ENCODE results near the gene S100A5.
"Not testable (repeated sequence)": the region's sequence is repeated elsewhere in the genome, so short reads cannot be mapped to it uniquely, and the experiment has no call there.

Gene S100A5, protein sequence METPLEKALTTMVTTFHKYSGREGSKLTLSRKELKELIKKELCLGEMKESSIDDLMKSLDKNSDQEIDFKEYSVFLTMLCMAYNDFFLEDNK

GRCh38 chr1:153540394-153541361 lies at the start of gene S100A5:
TSS of gene S100A5 (minus strand) at chr1:153540934. CDS start at chr1:153540191, 743 bp downstream.
- peak; percentile 51 for DNase-seq (ENCODE audit: low spot score)

DNA sequence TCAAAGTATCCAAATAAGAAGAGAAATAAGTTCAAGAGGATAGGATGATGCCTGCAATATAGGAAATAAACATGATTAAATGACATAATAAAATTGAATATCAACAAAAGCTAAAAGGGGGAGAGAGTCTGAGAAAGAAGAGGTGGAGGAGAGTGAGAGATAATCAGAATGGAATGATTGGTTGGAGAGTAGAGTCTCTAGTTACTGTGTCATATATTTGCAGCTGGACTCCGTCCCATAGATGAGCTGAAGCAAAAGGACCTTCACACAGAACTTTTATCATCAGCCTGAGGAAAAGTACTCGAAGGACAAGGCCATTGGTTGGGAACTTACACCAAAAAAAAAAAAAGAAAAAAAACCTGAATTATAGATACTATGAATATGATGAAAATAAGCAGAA lies 47.7 kb upstream of the S100A5 start:
- DNase-seq (ENCODE audit: low spot score): no peak

- not testable (repeated sequence) for DNase-seq (ENCODE audit: low spot score)
These were observed 47.3 kb upstream of the S100A5 start for GRCh38 chr1:153588033-153588432.

GRCh38 chr1:153587314-153587713 lies 46.6 kb upstream of the S100A5 start:
- DNase-seq (ENCODE audit: low spot score): no peak

- no peak for DNase-seq (ENCODE audit: low spot score)
These were observed 45.6 kb upstream of the S100A5 start for GRCh38 chr1:153586347-153586746.

- DNase-seq (ENCODE audit: low spot score): no peak
These were observed 44.3 kb upstream of the S100A5 start for GRCh38 chr1:153585006-153585405.

DNA sequence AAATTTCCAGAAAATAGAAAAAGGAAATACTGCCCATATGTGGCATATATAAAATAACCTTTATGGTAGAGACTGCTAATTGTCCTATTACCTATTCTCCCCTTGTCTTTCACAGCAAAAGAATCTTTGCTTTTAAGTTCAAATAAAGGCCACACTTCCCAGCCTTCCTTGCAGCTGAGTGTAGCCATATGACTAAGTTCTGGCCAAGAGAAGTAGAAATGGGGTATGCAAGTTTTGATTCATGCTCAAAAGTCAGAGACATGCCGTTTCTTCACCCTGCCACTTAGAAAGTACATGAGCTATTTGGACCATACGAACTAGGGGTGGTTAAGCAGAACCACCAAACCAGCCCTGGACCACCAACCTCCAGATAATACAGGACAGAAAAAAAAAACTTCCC lies 43.2 kb upstream of the S100A5 start:
- no peak for DNase-seq (ENCODE audit: low spot score)

DNA sequence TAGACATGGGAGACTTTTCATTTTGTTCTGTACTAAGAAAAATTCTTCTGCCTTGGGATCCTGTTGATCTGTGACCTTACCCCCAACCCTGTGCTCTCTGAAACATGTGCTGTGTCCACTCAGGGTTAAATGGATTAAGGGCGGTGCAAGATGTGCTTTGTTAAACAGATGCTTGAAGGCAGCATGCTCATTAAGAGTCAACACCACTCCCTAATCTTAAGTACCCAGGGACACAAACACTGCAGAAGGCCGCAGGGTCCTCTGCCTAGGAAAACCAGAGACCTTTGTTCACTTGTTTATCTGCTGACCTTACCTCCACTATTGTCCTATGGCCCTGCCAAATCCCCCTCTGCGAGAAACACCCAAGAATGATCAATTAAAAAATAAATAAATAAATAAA lies 42.8 kb upstream of the S100A5 start:
- not testable (repeated sequence) for DNase-seq (ENCODE audit: low spot score)

DNA sequence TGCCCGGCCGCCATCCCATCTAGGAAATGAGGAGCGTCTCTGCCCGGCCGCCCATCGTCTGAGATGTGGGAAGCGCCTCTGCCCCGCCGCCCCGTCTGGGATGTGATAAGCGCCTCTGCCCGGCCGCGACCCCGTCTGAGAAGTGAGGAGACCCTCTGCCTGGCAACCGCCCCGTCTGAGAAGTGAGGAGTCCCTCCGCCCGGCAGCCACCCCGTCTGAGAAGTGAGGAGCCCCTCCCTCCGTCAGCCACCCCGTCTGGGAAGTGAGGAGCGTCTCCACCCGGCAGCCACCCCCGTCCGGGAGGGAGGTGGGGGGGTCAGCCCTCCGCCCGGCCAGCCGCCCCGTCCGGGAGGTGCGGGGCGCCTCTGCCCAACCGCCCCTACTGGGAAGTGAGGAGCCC lies 42.1 kb upstream of the S100A5 start:
- not testable (repeated sequence) for DNase-seq (ENCODE audit: low spot score)

DNA sequence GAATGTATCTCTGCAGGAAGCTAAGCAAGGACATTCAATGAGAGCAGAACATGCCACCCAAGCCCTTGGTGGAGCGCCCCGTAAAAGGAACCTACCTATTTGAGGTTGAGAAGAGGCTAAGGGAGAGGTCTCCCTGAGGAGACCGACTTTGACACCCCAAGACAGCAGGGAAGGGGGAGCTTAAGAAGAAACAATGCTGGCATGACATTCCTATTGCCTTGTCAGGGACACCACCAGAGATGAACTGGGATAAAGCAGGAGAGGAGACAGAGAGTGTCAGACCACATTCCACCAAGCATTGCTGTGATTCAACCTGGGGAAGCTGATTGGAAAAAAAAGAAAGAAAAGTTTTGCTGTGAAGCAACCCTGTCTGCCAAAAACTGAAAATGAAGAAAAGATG lies 38.2 kb upstream of the S100A5 start:
- DNase-seq (ENCODE audit: low spot score): peak; percentile 18

DNA sequence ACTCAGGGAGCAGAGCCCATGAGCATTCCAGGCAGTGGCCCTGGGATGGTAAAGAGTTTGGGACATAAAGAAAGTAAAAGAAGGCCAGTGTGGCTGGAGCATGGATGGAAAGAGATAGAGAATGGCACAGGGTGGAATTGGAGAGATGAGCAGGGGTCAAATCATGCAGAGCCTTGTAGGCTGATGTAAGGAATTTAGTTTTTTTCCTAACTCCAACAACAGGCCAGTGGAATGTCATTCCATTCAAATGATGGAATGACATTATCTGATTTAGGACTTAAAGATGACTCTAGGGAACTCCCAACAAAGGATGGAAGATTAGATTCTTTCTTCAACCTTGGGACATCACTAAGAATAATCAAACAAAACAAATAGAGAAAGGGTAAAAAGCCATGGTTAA lies 37.8 kb upstream of the S100A5 start:
- peak; percentile 58 for DNase-seq (ENCODE audit: low spot score)

DNA sequence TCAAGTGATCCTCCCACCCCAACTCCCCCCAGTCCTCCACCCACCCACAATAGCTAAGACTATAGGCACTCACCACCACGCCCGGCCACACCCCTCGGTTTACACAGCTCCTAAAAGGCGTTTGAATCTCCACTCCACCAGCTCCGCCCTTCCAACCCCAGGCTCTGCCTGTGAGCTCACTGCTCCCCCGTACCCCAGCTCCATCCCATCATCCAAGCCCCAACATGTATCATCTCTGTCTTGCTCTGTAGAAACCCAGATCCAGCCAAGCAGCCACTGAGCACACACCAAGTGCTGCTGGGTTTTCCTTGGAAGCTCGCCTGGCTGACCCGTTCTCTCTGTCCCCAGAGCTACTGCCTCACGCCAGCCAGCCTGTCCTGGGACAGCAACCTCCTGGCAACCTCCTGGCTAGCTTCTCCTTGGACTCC lies 36.9 kb upstream of the S100A5 start:
- DNase-seq (ENCODE audit: low spot score): no peak

- DNase-seq (ENCODE audit: low spot score): no peak
These were observed 36.4 kb upstream of the S100A5 start for GRCh38 chr1:153577138-153577537.

DNA sequence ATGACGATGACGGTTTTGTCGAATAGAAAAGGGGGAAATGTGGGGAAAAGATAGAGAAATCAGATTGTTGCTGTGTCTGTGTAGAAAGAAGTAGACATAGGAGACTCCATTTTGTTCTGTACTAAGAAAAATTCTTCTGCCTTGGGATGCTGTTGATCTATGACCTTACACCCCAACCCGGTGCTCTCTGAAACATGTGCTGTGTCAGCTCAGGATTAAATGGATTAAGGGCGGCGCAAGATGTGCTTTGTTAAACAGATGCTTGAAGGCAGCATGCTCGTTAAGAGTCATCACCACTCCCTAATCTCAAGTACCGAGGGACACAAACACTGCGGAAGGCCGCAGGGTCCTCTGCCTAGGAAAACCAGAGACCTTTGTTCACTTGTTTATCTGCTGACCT lies 34.8 kb upstream of the S100A5 start:
- DNase-seq (ENCODE audit: low spot score): not testable (repeated sequence)

- not testable (repeated sequence) for DNase-seq (ENCODE audit: low spot score)
These were observed 34.4 kb upstream of the S100A5 start for GRCh38 chr1:153575081-153575491.

- no peak for DNase-seq (ENCODE audit: low spot score)
These were observed 32.6 kb upstream of the S100A5 start for GRCh38 chr1:153573351-153573750.

DNA sequence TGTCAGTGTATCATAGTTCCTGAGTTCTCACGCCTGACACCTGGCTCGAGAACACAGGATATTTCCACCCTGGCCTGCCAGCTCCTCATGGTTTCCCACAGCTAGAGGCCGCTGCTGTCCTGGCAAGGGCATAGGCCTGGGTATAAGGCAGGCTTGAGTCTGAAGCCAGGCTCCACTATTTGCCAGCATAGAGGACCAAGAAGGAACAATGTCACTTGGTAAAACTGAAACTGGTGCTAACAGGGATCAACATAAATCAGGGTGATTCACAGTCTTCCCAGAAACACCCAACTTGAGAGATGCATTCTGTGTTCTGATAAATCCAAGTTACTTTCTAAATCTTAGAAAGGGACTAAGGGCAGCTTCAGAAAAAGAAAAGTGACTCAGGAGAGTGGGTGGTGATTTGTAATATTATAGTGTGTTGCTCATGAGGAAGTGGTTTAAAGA lies 31.9 kb upstream of the S100A5 start:
- DNase-seq (ENCODE audit: low spot score): peak; percentile 85

GRCh38 chr1:153571706-153572105 lies 31.0 kb upstream of the S100A5 start:
- no peak for DNase-seq (ENCODE audit: low spot score)

- no peak for DNase-seq (ENCODE audit: low spot score)
These were observed 30.1 kb upstream of the S100A5 start for GRCh38 chr1:153570874-153571273.

DNA sequence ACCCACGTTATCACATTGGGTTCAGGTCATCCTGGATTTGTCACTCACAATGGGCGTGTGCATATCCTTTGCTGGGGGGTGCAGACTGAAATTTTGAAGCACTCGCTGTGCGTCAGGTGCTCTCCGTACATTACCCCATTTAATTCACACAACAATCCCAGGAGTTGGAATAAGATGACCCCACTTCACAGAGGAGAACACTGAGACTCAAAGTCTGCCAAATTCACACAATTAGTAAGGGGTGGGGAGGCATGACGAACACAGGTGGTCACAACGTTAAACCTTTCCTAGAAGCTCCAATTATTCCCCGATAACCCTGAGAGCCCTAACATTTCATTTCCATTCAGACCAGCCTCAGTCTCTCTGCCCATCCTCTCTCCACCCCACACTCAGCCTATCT lies 28.7 kb upstream of the S100A5 start:
- no peak for DNase-seq (ENCODE audit: low spot score)

DNA sequence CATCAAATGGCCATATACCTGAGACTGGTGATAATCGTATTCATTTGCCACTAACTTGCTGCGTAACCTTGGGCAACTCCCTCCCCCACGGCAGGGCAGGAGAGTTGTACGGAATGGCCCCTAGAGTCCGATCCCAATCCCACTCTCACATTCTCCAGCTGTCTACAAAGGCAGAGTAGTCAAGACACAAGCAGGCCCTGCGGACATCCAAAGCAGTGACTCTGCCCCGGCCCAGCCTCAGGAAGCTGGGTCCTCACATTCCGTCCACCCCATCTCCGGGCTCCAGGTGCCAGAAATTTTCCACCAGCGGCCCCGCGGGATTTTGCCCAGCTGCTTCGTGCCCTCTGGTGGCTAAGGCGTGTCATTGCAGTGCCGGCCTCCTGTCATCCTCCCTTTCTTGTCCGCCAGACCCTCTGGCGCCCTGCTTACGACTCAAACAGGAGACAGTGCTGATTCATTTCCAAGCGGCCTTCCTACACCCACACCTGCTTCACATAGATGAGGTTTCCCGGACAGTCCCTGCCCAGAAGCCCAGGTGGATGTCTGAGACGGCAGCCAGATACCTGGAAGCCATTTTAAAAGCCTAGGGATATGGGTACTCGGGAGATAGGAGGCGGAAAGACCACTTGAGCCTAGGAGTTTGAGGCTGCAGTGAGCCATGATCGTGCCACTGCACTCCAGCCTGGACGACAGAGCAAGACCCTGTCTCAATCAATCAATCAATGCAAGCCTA lies 27.8 kb upstream of the S100A5 start:
- peak; percentile 90 for DNase-seq (ENCODE audit: low spot score)

DNA sequence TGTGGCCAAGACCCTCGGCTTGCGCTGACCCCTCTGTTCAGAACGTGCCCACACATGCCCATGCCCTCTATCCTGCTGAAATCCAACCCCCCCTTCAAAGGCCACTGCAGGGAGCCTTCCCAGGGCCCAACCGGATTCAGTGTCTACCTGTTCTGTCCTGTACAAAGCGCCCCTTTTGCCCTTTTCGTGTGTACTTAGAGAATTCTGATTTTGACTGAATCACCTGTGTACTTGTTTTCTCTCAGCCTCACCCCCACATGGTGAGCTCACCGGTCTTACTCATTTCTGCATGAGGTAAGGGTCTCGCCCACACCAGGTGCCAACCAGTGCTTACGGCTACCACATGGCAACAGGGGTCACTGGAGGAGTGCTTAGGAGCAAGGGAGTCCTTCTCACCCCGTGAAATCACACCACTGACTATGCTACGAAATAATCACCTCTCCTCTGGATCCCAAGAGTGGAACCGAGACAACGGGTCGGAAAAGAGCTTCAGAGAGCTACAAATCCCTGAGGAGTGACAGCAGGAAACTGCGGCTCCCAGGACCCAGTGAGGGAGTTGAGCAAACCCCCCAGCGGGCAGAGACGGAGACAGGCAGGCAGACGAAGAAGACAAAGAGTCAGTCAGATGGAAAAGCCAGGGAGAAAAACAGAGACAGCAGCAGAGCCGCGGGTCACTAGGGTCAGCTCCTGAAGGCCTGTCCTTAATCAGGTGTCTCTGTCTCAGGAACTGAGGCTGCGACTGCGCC lies 27.1 kb upstream of the S100A5 start:
- DNase-seq (ENCODE audit: low spot score): no peak

Data from AG08395 (cell line).